OCI-LY3 (cell line): ENCODE results near the gene CETP.

Experiments
- EZH2phosphoT487 ChIP-seq: fragments of 200-600 bp; shearing (Covaris generic); IDR thresholded peaks from 2 replicates; pipeline ENCODE4 v1.6.1; 2018; ENCODE audit warnings: antibody characterized with exemption, mixed run types, low read depth
- TF ChIP-seq, protein P1 (sequence below): fragments of 200-600, 300-600 bp; sonication (generic); IDR thresholded peaks from 2 replicates; pipeline ENCODE4 v1.5.1; 2014; ENCODE audit warnings: antibody characterized with exemption, low read length, low read depth

DNA sequence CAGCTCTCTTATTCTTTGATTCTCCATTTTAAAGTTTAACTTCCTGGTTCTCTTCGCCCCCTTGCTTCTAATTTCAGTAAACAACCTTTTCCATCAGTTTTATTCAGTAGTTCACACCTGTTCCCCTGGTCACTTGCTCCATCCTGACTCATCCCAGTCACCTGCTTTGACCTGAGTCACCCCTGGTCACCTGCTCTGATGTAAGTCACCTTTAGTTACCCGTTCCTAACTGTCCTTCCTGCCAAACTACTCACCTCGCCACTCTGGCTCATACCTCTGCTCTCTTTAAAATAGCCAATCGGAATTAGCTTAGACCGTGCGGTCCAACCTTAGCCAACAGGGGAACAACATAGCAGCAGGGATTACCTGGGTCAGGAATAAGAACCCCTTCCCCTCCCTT is 22.9 kb downstream of the CETP start:
- TF ChIP-seq, protein P1, sequence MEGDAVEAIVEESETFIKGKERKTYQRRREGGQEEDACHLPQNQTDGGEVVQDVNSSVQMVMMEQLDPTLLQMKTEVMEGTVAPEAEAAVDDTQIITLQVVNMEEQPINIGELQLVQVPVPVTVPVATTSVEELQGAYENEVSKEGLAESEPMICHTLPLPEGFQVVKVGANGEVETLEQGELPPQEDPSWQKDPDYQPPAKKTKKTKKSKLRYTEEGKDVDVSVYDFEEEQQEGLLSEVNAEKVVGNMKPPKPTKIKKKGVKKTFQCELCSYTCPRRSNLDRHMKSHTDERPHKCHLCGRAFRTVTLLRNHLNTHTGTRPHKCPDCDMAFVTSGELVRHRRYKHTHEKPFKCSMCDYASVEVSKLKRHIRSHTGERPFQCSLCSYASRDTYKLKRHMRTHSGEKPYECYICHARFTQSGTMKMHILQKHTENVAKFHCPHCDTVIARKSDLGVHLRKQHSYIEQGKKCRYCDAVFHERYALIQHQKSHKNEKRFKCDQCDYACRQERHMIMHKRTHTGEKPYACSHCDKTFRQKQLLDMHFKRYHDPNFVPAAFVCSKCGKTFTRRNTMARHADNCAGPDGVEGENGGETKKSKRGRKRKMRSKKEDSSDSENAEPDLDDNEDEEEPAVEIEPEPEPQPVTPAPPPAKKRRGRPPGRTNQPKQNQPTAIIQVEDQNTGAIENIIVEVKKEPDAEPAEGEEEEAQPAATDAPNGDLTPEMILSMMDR = no peak
- no peak for TF ChIP-seq EZH2phosphoT487
